Spleen (tissue), 11 donors: ENCODE measurements around the gene CTSH. TPM values are rescaled to one million over a fixed set of nuclear protein-coding genes. Genes with fewer than 3 reads are reported as not detected.
"Not testable (repeated sequence)": the region's sequence is repeated elsewhere in the genome, so short reads cannot be mapped to it uniquely, and the experiment has no call there.

Experiments used
- DNase-seq: peaks from one replicate; pipeline ENCODE4 v3.0.0-alpha.2; 2020
- H3K27ac ChIP-seq, 8 donors: fragments of 200-600 bp; sonication (generic) in 7 of 8; 1 replicate in 4 of 8; 2 replicates in 4 of 8; pipeline versions ENCODE4 v1.5.0 to v1.8.0; 2016 to 2021; ENCODE audit warnings: inconsistent platforms in 4 of 8, mild to moderate bottlenecking in 4 of 8, moderate library complexity in 1 of 8
- H3K27me3 ChIP-seq, 7 donors: fragments of 200-600 bp; sonication (generic) in 6 of 7; replicated peaks in 1 of 7; 1 replicate in 4 of 7; 2 replicates in 3 of 7; pipeline versions ENCODE4 v1.5.0 to v1.8.0; 2016 to 2021; ENCODE audit warnings: inconsistent platforms in 3 of 7, mild to moderate bottlenecking in 1 of 7
- H3K36me3 ChIP-seq, 6 donors: fragments of 200-600 bp; sonication (generic) in 5 of 6; 1 replicate in 4 of 6; 2 replicates in 2 of 6; pipeline versions ENCODE4 v1.5.0 to v1.8.0; 2016 to 2021; ENCODE audit warnings: inconsistent platforms in 2 of 6
- H3K4me1 ChIP-seq, 6 donors: fragments of 200-600 bp; sonication (generic) in 5 of 6; 1 replicate in 3 of 6; 2 replicates in 3 of 6; pipeline versions ENCODE4 v1.5.0 to v1.8.0; 2016 to 2021; ENCODE audit warnings: inconsistent platforms in 3 of 6
- H3K4me3 ChIP-seq, 8 donors: fragments of 200-600 bp; sonication (generic) in 7 of 8; 1 replicate in 4 of 8; 2 replicates in 4 of 8; pipeline versions ENCODE4 v1.5.0 to v1.8.0; 2016 to 2021; ENCODE audit warnings: inconsistent platforms in 4 of 8, mild to moderate bottlenecking in 4 of 8, moderate library complexity in 2 of 8
- H3K9me3 ChIP-seq, 8 donors: fragments of 200-600 bp; sonication (generic) in 7 of 8; 1 replicate in 4 of 8; 2 replicates in 4 of 8; pipeline versions ENCODE4 v1.5.0 to v1.8.0; 2016 to 2021; ENCODE audit warnings: inconsistent platforms in 4 of 8
- CTCF ChIP-seq, 11 experiments: fragments of 200-600 bp in 7 of 11; fragments of 450-650 bp in 4 of 11; sonication (generic) in 4 of 11; IDR thresholded peaks in 8 of 11; conservative IDR thresholded peaks in 3 of 11; 1 replicate in 7 of 11; 2 replicates in 4 of 11; pipeline versions ENCODE4 v1.4.0 to v1.8.0; 2016 to 2021; ENCODE audit warnings: antibody characterized with exemption in 11 of 11, inconsistent platforms in 4 of 11, mild to moderate bottlenecking in 1 of 11
- POLR2A ChIP-seq, 3 donors: fragments of 450-650 bp; IDR thresholded peaks; one replicate each; pipeline ENCODE4 v1.5.1; 2017; ENCODE audit warnings: antibody characterized with exemption in 3 of 3, mild to moderate bottlenecking in 1 of 3
- POLR2AphosphoS5 ChIP-seq, 3 donors: sonication (generic); formaldehyde crosslinking; IDR thresholded peaks; one replicate each; pipeline ENCODE4 v1.5.1; 2017; ENCODE audit warnings: antibody characterized with exemption in 3 of 3
- WGBS, 5 donors: extraction: QIAGEN DNeasy Blood & Tissue Kit in 3 of 5; methylation state at CpG; one replicate each; pipeline versions ENCODE4 v1.1.5 to v1.1.7; 2013 to 2018; 5-methylcytosine and 5-hydroxymethylcytosine counted together
- intact Hi-C: fragments of 100-400 bp; cut with DNase I; formaldehyde crosslinking; loops from one replicate; pipeline ENCODE4 v1.15.0; 2023; ENCODE audit warnings: low total_unique reads
- polyA plus RNA-seq, 3 donors: library from polyadenylated mRNA; stranded (reverse); fragments of 200-250 nt; gene quantifications; one replicate each; pipeline ENCODE4 v1.2.1, GENCODE V29; 2013
- total RNA-seq, 7 donors: library from RNA; depleted of rRNA in 3 of 7; stranded (reverse); fragments of >200 nt in 3 of 7; fragmentation: NEBNext Ultra II Directional in 4 of 7; extraction: Animal tissue kit (Norgen Biotek cat#: 25700) in 4 of 7; gene quantifications; one replicate each; pipeline versions ENCODE4 v1.1.0 to v1.2.1, GENCODE V29; 2016 to 2021
- donor health status: healthy with polysubstance abuse.
- donor health status: DM: no; HTN: no; CAD: no; lungs with moderate emphysema.
- donor health status: DM: no; HTN: no; CAD: no.
- donor health status: Bipolar disorder and iron deficiency.
- donor health status: healthy.
- donor health status: DM: no; HTN: no; CAD: no.
- donor health status: DM: yes; HTN: yes; CAD: no.

The CTSH gene
- total and polyA plus RNA-seq, 10 donors = 112 to 381 (median 256) TPM

GRCh38 chr15:78928616-78929093 is 16.2 kb downstream of the CTSH start:
- DNase-seq = peak; percentile 64
- no peak overlapping the region for H3K4me3 ChIP-seq
- intact Hi-C loops = no loop called here
- 83 to 97% (median 94%) methylated on average over 14 of the region's 14 CpGs for WGBS, 5 donors
- H3K27ac ChIP-seq = no peak overlapping the region
- H3K27me3 ChIP-seq = no peaks in the 10 kb centered on the region
- H3K9me3 ChIP-seq = no peaks in the 10 kb centered on the region
- peaks cover 0 to 100% (median 56%) of the 10 kb centered on the region in 6 donors for H3K36me3 ChIP-seq
- TF ChIP-seq POLR2A (IDR thresholded peaks at IDR 0.05) (no peak), CTCF (IDR thresholded peaks at IDR 0.05 in 8 of 11, conservative IDR thresholded peaks at IDR 0.05 in 3 of 11) (no peak), POLR2AphosphoS5 (IDR thresholded peaks at IDR 0.05) (peak in 1 of 3 donors; percentile 39)
- peaks cover 0 to 20% (median 2%) of the 10 kb centered on the region in 6 donors for H3K4me1 ChIP-seq

- DNase-seq = peak; percentile 43
- H3K4me3 ChIP-seq, intact Hi-C loops, H3K9me3 ChIP-seq, H3K27me3 ChIP-seq: not testable (repeated sequence)
- TF ChIP-seq POLR2AphosphoS5 (IDR thresholded peaks at IDR 0.05) = peak in 1 of 3 donors; percentile 20
- peak overlapping the region in 1 of 8 donors; percentile 11 for H3K27ac ChIP-seq
- peaks cover 0 to 100% (median 57%) of the 10 kb centered on the region in 6 donors for H3K36me3 ChIP-seq
- WGBS, 5 donors = 87 to 98% (median 94%) methylated on average over 13 to 14 of the region's 14 CpGs
- peaks cover 0 to 20% (median 2%) of the 10 kb centered on the region in 6 donors for H3K4me1 ChIP-seq
Measured at GRCh38 chr15:78928176-78928575, 16.7 kb downstream of the CTSH start.

GRCh38 chr15:78927077-78927790 is 17.6 kb downstream of the CTSH start:
- WGBS, 5 donors = 77 to 90% (median 82%) methylated on average over 16 to 17 of the region's 17 CpGs

GRCh38 chr15:78925956-78926743 is 18.7 kb downstream of the CTSH start:
- WGBS, 5 donors = 87 to 97% (median 94%) methylated on average over 4 to 5 of the region's 5 CpGs

More at GRCh38 chr15:78927077-78927790, 17.6 kb downstream of the CTSH start:
- peaks cover 0 to 100% (median 64%) of the 10 kb centered on the region in 6 donors for H3K36me3 ChIP-seq
- peak overlapping the region in 3 of 8 donors; percentile 3 to 11 (median 9) for H3K27ac ChIP-seq
- intact Hi-C loops = no loop called here
- peaks cover 0 to 28% (median 5%) of the 10 kb centered on the region in 6 donors for H3K4me1 ChIP-seq
- no peaks in the 10 kb centered on the region for H3K9me3 ChIP-seq
- no peak overlapping the region for H3K4me3 ChIP-seq
- DNase-seq = peak; percentile 53
- no peaks in the 10 kb centered on the region for H3K27me3 ChIP-seq
- no peak for TF ChIP-seq POLR2A (IDR thresholded peaks at IDR 0.05)
- peak in 2 of 3 donors; percentile 35 to 61 for TF ChIP-seq POLR2AphosphoS5 (IDR thresholded peaks at IDR 0.05)

More at GRCh38 chr15:78925956-78926743, 18.7 kb downstream of the CTSH start:
- H3K27me3 ChIP-seq = no peaks in the 10 kb centered on the region
- H3K9me3 ChIP-seq = no peaks in the 10 kb centered on the region
- peak overlapping the region in 2 of 8 donors; percentile 3 to 7 for H3K27ac ChIP-seq
- peaks cover 0 to 28% (median 5%) of the 10 kb centered on the region in 6 donors for H3K4me1 ChIP-seq
- TF ChIP-seq CTCF (IDR thresholded peaks at IDR 0.05 in 8 of 11, conservative IDR thresholded peaks at IDR 0.05 in 3 of 11) = no peak
- peak; percentile 8 to 60 (median 50) for TF ChIP-seq POLR2AphosphoS5 (IDR thresholded peaks at IDR 0.05)
- DNase-seq = peak; percentile 50
- H3K36me3 ChIP-seq = peaks cover 0 to 100% (median 66%) of the 10 kb centered on the region in 6 donors
- intact Hi-C loops = no loop called here
- no peak overlapping the region for H3K4me3 ChIP-seq
